ENCODE results near the gene PTPRA.

DNA sequence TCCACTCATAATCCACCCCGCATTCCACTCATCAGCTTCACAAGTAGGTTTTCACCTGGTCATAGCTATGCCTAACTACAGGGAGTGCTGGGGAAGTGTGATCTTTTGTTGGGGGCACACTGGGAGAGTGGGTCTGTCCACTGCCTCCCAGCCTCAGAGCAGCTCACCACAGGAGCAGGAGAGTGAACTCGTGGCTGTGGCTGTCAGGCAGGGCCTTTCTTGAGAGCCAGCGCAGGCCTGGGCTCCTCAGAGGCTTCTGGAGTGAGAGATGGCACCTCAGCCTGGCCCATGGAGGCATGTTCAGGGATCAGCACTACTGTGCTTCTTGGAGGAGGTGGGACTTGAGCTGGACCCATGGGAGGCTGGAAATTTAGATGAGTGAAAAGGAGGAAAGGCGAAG, 166.1 kb downstream of the PTPRA start:
- TF ChIP-seq, protein P1, sequence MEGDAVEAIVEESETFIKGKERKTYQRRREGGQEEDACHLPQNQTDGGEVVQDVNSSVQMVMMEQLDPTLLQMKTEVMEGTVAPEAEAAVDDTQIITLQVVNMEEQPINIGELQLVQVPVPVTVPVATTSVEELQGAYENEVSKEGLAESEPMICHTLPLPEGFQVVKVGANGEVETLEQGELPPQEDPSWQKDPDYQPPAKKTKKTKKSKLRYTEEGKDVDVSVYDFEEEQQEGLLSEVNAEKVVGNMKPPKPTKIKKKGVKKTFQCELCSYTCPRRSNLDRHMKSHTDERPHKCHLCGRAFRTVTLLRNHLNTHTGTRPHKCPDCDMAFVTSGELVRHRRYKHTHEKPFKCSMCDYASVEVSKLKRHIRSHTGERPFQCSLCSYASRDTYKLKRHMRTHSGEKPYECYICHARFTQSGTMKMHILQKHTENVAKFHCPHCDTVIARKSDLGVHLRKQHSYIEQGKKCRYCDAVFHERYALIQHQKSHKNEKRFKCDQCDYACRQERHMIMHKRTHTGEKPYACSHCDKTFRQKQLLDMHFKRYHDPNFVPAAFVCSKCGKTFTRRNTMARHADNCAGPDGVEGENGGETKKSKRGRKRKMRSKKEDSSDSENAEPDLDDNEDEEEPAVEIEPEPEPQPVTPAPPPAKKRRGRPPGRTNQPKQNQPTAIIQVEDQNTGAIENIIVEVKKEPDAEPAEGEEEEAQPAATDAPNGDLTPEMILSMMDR (conservative IDR thresholded peaks at IDR 0.05; ENCODE audit: low read depth, low read length), result no peak
- TF ChIP-seq MAFK (IDR thresholded peaks at IDR 0.05; ENCODE audit: low read depth, low read length), result no peak
- no peak for TF ChIP-seq BHLHE40 (IDR thresholded peaks at IDR 0.05; ENCODE audit: low read depth, low read length)
- no peak for TF ChIP-seq RAD21 (IDR thresholded peaks at IDR 0.05; ENCODE audit: low read length)
- TF ChIP-seq, protein P2, sequence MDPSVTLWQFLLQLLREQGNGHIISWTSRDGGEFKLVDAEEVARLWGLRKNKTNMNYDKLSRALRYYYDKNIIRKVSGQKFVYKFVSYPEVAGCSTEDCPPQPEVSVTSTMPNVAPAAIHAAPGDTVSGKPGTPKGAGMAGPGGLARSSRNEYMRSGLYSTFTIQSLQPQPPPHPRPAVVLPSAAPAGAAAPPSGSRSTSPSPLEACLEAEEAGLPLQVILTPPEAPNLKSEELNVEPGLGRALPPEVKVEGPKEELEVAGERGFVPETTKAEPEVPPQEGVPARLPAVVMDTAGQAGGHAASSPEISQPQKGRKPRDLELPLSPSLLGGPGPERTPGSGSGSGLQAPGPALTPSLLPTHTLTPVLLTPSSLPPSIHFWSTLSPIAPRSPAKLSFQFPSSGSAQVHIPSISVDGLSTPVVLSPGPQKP (IDR thresholded peaks at IDR 0.05; ENCODE audit: borderline replicate concordance, low read depth, low read length), result no peak
- TF ChIP-seq POLR2A (IDR thresholded peaks at IDR 0.05; ENCODE audit: low read depth, low read length), result no peak
- TF ChIP-seq, protein P3, sequence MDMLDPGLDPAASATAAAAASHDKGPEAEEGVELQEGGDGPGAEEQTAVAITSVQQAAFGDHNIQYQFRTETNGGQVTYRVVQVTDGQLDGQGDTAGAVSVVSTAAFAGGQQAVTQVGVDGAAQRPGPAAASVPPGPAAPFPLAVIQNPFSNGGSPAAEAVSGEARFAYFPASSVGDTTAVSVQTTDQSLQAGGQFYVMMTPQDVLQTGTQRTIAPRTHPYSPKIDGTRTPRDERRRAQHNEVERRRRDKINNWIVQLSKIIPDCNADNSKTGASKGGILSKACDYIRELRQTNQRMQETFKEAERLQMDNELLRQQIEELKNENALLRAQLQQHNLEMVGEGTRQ (IDR thresholded peaks at IDR 0.05; ENCODE audit: low read depth, low read length), result no peak
- TF ChIP-seq CEBPB (IDR thresholded peaks at IDR 0.05; ENCODE audit: low read depth, low read length), result no peak

Data from IMR-90 (cell line).